DMS53 treated with DMSO at 0.1 percent for 48 hours (cell line): Measurements from ENCODE around the gene LSM14B.

ENCODE experiments used
- DNase-seq: peaks from one replicate; lab custom pipeline; 2025; ENCODE audit not compliant: unreplicated experiment; lab: John Stamatoyannopoulos, UW

The LSM14B gene

DNA sequence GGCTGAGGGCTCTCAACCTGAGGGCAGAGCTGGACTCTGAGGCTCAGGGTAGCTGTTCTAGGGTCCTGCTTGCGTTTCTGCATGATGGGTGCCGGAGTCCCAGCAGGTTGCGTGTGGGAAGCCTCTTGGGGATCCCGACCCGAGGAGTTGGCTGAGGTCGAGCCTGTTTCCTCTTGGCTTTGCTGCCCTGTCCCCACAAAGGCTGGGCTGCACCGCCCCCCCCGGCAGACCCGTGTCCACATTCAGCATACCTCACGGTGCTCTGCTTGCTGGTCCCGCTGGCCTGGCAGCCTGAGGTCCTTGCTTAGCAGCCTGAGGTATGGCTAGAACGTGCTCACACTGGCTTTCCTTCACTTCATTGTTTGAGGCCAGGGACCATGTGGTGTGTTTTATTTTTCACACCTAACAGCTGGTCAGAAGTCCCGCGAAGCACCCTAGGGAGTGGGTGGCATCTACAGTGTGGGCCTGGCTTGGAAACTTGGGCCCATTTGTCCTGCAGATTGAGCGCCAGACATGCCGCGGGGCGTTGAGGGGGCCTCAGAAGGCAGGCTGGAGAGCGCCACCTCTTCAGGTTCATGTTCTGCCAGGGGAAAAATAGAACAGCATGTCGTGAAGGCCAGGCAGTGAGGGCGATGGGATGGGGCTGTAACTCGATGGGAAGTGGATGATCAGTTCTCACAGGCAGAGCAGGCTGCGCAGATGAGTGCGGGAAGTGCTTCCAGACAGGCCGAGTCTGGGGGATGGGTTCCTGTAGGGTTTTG is 9.5 kb downstream of the LSM14B start:
- no peak for DNase-seq

DNA sequence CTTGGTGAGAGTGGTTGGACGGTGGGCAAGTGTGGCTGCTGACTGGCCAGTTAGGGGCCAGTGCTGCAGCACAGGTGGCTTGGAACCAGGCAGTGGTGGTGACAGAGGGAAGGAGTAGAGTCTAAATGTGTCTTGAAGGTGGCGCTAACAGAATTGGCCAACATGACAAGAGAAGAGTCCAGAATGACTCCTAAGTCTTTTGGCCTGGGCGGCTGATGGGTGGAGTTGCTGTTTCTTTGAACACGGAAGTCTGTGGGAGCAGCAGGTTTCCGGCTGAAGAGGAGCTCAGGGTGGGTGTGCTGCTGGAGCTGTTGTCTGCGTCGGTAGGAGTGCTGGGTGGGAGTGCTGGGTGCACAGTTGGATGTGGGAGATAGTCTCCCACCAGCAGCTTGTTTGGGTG is 10.1 kb downstream of the LSM14B start:
- DNase-seq = no peak

DNA sequence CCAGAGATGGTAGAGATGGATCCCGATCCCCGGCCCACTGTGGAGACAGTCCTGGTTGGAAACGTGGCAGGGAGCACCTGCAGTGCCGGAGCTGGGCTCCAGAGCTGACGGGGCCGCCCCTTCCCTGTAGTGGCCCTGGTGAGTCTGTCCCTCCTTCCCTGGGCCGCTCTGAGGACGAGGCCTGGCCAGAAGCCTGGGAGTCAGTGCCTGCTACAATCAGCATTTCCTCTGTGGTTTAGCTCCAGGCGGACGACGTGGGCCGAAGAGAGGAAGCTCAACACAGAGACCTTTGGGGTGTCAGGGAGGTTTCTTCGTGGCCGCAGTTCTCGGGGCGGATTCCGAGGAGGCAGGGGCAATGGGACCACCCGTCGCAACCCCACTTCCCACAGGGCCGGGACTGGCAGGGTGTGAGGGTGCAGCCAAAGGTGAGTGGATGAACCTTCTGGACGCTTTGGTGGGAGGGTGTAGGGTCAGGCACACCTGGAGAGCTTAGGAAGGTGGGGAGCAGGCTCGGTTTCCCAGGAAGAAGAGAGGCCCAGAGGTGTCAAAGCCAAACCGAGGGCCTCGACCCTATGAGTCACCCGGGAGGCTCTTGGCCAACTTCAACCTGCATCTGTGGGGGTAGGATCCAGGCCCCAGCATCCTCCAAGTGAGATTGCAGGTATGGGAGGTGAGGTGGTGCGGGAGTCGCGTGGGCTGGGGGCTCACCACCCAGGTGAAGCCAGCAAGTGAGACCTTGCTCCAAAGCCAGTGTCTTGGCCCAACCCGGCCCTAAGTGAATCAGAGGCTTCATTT is 11.0 kb downstream of the LSM14B start:
- DNase-seq = no peak

DNA sequence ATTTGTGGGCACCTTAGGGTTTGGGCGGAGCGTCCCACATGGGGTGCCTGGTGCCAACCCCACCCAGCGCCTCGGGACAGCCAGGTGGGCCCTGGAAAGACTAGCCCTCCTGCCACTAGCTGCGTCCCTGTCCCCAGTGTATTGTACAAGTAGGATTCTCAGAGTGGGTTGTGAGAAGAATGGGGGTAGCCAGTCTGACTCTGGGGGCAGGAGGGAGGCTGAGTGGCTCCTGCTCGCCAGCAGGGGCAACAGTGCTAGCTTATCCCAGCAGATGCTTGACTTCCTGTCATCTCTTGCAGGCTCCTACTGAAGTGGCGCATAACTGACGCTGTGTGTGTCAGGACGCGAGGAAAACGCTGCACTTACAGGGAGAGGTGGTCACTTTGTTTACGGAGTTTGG is 11.6 kb downstream of the LSM14B start:
- no peak for DNase-seq

DNA sequence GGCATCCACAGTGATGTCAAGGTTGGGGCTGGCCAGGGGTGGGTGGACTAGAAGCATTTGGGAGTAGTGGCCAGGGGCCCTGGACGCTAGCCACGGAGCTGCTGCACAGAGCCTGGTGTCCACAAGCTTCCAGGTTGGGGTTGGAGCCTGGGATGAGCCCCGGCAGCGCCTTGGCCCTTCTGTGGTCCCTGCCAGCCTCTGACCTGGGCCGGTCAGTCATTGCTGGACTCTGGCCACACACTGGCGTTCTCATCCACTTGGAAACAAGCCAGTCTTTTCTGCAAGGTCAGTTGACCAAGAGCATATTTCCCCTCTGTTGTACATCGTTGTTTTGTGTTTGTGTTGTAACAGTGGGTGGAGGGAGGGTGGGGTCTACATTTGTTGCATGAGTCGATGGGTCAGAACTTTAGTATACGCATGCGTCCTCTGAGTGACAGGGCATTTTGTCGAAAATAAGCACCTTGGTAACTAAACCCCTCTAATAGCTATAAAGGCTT is 12.5 kb downstream of the LSM14B start:
- DNase-seq = no peak

DNA sequence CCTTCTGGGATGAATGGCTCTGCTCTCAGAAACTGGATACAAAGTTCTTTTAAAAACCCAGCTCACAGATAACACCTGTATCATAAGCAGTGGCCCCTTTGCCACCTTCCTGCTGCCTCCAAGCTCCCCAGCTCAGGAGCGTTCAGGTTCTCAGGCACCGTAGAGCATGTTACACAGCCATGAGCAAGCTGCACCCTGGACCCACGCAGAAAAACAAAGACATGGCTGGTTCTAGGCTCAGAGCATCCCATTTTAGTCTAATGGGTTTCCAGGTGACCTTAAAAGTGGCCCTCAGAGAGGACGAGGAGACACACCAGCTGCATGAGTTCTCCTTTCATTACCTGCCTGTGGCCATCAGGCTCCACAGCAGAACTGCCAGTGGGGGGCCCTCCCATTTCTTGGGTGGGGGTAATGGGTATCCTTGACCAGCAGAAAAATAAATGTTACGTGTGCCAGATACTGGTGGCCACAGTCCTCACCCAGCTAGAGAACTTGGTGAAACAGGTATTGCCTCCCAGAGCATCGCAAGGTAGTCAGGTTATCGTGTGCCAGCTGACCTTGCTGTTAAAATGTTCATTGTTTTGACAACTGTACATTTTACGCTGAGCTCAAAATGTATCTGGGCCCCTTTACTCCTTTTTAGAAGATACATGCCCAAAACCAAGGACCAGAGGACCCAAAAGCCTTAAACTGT is 13.4 kb downstream of the LSM14B start:
- DNase-seq = no peak

DNA sequence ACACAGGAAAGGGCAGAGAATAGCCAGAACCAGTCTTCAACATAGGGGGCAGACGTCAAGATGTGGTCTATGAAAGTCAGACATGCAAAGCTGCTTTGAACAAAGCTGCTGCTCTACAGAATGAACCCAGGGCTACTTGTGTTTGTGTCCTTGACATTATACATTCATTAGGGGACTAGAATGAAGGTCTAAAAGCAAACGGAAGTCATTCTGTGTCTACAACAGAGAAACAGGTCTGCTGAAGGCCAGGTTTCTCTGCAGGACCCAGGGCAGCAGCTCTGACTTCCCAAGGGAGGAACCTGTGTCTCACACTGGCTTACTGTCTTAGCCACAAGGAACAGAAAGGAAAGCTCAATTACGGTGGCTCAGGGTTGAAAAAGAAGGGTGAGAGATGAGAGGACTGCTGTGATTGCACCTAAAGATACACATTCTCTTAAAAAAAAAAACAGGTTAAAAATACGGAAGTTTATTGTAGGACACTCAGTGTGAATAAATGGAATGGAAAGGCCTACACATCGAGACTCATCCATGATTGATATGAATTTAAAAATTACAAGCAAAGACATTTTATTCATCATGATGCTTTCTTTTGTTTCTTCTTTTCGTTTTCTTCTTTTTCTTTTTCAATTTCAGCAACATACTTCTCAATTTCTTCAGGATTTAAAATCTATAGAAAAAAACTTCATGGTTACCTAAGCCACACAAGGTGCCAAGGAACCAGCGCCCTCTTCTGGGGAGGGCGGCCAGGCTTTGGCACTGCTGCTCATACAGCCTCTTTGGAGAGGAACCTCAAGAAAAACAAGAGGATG is 14.2 kb downstream of the LSM14B start:
- DNase-seq = peak; percentile 38

DNA sequence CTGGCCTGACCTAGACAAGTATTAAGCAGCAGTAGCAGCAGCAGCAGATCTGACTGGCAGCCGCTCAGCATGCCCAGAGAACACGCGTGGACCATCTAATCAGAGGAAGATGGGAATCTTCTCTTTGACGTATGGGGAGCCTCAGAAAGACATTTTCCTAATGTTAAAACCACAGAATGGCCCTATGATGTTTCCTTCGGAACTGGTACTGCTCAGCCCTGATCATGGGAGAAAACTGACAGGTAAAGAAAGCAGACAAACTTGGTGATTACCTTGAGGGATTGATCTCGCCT is 14.8 kb downstream of the LSM14B start:
- DNase-seq = no peak

DNA sequence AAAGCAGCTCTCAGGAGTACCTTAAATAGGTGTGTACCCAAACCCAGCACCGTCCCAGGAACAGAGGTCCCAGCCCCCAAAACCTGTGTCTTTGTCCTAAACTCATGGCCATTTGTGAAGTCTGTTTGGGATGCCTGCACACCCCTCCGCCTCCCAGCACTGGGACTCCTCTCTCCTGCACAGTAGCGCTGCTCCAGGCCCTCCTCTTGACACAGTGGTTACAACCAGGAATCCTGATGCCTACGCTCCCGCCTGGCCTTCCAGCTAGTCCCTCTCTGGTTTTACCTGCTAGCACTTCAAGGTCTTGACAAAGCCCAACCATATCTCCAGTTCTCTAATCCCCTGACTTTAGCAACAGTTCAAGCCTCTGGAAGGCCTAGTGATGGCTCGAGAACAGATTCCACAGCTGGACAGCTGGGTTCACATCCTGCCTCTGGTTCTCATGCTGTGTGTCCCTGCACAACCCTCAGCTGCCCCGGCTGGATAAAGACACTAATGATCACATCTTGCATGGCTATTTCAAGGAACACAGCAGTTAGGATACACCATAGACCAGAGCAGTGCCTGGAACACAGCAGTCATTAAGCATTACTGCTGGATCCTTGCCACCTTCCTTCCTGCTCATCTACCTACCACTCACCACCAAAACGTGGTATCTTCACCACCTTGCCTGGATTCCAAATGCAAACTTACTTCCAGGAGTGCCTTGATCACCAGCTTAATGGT is 15.4 kb downstream of the LSM14B start:
- no peak for DNase-seq

DNA sequence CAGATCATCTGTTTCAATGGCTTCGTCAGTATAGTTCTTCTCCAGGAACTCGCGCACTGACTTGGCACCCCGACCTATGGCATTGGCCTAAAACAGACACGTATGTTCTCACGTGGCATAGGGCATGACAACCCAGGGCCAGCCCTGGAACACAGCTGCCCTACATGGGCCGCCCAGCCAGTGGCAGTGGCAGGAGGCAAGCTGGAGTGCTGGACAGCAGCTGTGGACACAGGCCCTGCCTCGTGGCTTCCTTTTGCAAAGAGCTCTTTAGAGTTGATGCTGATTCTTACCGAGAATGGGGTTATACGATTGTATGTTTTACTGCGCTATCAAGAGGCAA is 15.9 kb downstream of the LSM14B start:
- no peak for DNase-seq

DNA sequence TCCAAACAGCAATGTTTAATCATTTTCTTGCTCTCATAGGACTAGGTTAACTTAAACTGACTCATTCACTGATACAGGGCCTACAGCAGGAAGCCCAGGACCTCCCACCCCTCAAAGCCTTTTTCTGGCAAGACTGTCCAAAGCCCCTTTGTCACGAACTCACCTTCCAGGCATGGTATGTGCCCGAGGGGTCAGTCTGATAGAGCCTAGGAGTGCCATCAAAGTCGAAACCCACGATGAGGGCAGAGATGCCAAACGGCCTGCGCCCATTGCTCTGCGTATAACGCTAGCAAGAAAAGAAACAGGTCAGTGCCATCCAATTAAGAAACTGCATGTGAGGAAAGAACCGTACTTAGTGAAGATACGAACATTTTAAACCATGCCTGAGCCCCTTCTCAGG is 16.6 kb downstream of the LSM14B start:
- DNase-seq = no peak

DNA sequence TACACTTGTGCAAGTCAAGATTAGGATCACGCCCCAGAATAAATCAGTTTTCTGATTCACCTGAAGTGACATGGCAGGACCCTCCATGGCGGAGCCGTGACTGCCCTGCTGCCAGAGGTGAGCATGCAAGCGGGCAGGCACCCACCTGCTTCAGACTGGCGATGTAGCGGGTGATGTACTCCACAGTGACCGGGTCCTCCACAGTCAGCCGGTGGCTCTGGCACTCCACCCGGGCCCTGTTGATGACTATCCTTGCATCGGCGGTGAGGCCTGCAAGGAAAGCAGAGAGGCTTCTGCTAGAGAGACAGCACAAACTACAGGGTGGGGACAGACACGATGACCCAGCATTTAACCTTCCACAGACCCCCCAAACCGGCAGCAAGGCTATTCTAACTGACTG is 17.4 kb downstream of the LSM14B start:
- DNase-seq = no peak

DNA sequence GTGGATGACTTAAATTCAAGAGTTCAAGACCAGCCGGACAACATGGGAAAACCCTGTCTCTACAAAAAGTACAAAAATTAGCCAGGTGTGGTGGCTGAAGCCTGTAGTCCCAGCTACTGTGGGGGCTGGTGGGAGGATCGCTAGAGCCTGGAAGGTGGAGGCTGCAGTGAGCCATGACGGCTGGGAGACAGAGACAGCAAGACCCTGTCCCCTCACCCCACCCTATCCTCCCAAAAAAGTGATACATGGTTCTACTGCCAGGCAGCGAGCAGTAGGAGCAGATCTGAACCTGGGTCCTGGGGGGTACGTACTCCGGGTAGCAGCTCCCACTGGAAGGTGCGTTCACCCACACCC is 18.7 kb downstream of the LSM14B start:
- DNase-seq = no peak

DNA sequence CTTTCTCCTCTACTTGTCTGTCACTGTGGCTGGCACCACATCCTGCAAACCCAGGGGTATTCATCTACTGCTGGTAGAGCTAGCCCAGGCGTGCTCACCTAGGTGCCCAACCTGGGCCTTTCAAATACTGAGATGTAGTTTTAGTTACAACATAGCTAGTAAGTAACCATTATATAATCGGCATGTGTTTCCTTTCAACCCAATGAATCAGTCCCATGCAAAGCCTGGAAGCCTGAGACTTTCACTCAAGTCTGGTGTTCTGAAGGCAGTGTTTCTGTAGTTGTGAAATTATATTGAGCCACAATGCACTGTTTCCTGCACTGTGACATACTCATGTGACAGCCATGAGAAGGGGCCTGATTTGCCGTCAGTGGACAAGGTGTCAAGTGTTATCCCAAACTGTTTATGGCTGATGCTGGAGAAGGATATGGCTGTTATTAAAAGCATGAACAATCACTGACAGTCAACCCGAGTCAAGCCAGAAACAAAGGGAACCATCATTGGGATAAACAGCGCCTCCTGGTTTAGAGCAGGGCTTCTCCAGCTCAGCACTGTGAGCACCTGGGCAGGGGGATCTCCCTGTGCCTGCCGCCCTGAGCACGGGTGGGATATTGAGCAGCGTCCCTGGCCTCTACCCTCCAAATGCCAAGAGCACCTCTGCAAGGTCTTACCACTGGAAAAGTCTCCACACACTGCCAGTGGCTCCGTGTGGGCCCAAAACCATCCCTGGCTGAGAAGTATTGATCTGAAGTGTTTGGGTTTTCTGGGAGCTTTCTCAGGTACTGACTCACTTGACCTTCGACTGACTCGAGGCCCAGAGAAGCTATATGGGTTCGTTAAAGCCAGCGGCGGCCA is 19.3 kb downstream of the LSM14B start:
- DNase-seq = no peak

DNA sequence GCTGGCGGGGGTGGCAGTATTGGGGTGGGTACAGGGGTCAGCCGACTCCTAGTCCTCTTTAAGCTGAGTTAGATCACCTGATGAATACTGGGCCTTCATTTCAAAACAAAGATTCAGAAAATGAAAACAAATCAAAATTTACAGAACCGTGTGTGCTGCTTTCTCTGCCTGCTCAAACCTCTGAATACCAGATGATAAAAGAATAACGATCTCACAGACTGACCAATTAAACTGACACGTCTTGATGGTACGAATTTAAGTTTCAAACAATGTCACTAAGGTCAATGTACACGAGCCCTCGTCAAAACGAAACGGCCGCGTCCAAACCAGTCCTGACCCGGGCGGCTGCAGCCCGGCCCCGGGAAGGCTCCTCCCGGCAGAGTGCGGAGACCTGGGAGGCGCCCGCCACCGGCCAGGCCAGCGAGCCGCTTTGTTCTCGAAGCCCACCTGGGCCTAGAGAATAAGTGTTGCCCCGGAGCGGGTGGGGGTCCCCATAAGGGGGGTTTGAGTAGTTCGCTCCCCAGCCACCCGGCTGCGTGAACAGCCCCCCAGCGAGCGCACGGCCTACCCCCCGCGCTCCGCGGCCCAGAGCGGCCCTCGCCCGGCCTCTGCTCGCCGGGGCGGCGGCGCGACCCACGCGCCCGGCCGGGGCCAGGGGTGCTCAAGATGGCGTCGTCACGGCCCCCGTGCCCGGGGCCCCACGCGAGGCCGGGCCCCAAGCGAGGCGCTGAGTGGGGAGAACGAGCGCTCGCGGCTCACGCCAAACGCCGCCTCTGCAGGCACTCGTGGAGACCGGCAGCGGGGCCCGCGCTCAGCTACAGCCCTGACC is 20.2 kb downstream of the LSM14B start:
- no peak for DNase-seq

DNA sequence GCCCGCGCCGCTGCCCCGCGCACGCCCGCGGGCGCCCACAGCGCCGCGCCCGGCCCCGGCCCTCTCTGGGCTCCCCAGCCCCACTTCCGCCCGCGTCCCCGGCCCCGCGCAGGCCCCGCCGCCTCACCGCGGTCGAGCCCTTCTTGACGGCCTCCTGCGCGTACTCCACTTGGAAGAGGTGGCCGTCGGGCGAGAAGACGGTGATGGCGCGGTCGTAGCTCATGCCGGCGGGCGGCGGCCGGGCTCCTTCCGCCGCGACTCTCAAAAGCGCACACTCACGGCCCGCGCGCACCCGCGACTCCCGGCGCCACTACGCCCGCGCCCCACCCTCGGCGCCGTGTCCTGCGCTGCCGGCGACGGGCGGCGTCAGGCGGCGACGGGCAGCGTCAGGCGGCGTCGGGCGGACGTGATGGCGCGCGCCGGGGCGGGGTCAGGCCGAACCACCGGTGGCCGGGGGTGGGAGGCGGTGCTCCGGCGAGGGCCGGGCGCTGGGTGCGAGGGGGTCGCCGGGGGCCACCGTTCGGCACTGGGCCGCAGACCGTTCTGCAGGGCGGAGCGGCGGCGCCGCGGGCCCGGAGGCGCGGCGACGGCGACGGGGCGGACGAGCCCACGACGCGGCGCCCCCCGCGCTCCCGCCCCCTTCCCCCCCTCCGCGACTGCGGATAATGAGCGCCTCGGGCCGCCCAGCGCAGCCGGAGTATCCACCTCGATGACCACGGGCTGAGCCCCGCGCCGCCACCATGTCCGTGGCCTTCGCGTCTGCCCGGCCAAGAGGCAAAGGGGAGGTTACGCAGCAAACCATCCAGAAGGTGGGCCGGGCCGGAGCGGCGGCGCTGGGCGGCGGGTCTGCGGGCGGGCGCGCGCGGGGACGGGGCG is 21.0 kb downstream of the LSM14B start, which contains the start of the genes PSMA7 and SS18L1:
PSMA7 (minus strand) TSS at position 314 of the 876 bp plus-strand sequence; CDS start at position 223, 91 bp downstream.
SS18L1 (plus strand) TSS at position 689 of the 876 bp plus-strand sequence; CDS start at position 741, 52 bp downstream.
- DNase-seq = peak; percentile 71

DNA sequence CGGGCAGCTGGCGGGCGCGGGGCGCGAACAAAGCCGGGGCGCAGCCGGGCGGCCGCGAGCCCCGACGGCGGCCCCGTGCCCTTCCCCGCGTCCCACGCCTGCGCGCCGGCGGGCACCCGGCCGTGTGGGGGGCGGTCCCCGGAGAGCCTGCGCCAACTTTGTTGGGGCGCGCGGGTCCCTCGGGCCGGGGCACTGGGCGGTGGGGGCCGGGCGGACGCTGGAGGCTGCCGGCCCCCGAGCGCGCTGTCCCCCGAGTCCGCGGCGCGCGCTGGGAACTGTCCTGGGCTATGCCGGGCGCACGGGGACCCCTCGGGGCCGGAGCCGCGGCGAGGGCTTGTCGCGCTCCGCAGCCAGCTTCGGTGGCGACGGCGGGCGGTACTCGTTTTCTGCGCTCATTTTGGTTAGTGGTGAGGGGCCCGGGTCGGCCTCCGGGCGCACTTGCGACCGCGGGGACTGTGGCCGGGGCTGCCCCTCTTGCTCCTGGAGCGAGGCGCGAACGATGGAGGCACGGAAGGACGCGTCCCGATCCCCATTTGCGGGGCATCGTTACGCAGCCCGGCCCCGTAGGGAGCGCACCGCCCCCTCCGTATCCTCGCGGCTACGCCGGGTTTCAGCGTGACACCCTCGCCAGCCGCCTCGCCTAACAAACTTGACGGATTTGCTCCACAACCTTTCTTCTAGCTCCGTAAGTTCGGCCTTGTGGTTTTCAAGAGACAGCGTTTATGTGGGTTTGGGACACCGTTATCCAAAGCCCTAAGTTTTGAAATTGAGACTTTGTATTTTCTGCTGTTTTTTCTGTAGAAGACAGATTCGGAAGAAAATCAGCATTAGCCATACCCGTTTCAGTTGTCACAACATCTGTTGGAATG is 21.9 kb downstream of the LSM14B start:
- DNase-seq = no peak
